ENCODE measurements around the gene NPLOC4.

DNA sequence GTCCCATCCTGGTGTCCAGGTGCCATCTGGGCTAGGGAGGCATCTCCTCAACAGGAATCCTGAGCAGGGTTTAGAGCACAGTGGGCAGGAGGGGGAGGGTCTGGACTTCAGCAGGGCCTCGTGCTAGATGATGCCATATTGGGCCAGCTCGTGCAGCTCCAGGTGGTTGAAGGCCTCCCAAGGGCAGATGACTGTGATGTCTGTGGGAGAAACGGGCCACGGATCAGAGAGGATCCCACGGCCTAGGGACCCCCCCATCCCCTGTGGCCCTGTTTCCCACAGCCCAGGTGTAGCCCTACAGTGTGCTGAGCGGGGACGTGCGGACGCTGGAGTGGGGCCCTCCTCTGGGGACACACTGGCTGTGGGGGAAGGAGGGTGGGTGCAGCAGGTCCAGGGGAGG lies 14.0 kb upstream of the NPLOC4 start:
- TF ChIP-seq POLR2A (IDR thresholded peaks at IDR 0.05; ENCODE audit: low read depth, low read length) = no peak
- no peak for TF ChIP-seq POLR2AphosphoS5 (IDR thresholded peaks at IDR 0.05; ENCODE audit: low read depth, low read length)
- TF ChIP-seq TAF1 (IDR thresholded peaks at IDR 0.05; ENCODE audit: low read depth, low read length) = no peak
- no peak for TF ChIP-seq POU2F2 (IDR thresholded peaks at IDR 0.05; ENCODE audit: low read depth, low read length)

All from GM12891 (cell line).